WTC11 (cell line): ENCODE measurements around the gene NUAK2.

Source experiments
- CBFB ChIP-seq: sonication (generic); formaldehyde crosslinking; IDR thresholded peaks from 2 replicates; pipeline ENCODE4 v1.8.1; 2022; ENCODE audit warnings: mild to moderate bottlenecking, low read depth, missing genetic modification reagents
- FOXK1 ChIP-seq: sonication (generic); formaldehyde crosslinking; IDR thresholded peaks from 2 replicates; pipeline ENCODE4 v1.8.0; 2022; ENCODE audit warnings: mild to moderate bottlenecking, moderate library complexity, missing genetic modification reagents
- ZNF512 ChIP-seq: sonication (generic); formaldehyde crosslinking; IDR thresholded peaks from 2 replicates; pipeline ENCODE4 v1.8.1; 2022; ENCODE audit warnings: missing genetic modification reagents, borderline replicate concordance

DNA sequence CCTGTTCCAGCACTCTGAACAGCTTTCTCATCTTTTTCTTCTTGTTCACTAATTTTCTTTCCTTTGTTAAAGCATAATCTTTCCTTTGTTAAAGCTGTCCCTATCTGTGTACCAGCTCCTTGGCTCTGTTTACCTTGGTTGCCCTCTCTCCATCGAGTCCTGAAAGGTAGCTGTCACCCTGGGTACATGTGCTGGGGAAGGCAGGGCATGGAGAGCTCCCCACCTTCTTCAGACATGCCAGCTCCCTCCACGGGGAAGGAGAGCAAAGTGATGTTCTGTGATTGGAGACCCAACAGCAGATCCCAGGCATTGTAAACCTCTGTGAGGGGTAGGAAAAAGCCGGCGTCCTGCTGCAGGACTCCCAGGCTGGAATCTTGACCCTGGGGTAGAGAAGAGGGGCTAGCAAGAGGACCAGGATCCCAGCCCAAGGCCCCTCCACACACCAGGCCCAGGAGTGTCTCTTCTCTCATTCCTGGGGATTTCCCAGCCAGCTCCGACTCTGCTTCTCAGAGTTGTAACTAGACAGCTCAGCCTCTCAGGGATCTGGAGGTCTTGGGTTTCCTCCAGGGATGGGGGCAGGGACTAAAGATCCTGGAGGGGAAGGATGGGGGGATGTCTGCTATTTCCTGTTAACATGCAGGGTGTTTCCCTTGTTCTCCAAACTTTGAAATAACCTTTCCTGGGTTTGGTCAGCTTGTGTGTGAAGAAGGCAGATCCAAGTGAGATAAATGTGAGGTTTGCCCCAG lies 59.4 kb downstream of the NUAK2 start:
- TF ChIP-seq FOXK1 (CRISPR knock-in tag) (no peak), ZNF512 (CRISPR knock-in tag) (no peak), CBFB (CRISPR knock-in tag) (no peak)
